ENCODE measurements around the gene PRELID3B. TPM values are rescaled to one million over a fixed set of nuclear protein-coding genes. Genes with fewer than 3 reads are reported as not detected.

The PRELID3B gene
- total RNA-seq, 4 donors from 2014 or later, result 35.1 to 60.8 (median 40.0) TPM

- TF ChIP-seq EP300 (IDR thresholded peaks at IDR 0.05), result no peak
- no peak for TF ChIP-seq POLR2AphosphoS5 (IDR thresholded peaks at IDR 0.05)
- no peak for TF ChIP-seq CTCF (IDR thresholded peaks at IDR 0.05)
- no peak for TF ChIP-seq POLR2A (IDR thresholded peaks at IDR 0.05)
- Histone ChIP-seq H3K4me1 (peaks cover 0 to 13% (median 6%) of the 10 kb centered on the region in 3 donors), H3K27me3 (no peaks in the 10 kb centered on the region), H3K4me3 (no peak overlapping the region), H3K27ac (peak overlapping the region in 3 of 4 donors; percentile 19 to 45 (median 20)), H3K36me3 (no peaks in the 10 kb centered on the region), H3K9me3 (no peaks in the 10 kb centered on the region)
- ATAC-seq, result no peak
- 64 to 65% methylated on average over 6 to 10 of the region's 17 CpGs for WGBS, 2 donors (ENCODE audit: low coverage in 1 of 2)
These were observed 31.4 kb downstream of the PRELID3B start for GRCh38 chr20:59010995-59011873.

GRCh38 chr20:59010321-59010994 lies 32.1 kb downstream of the PRELID3B start:
- no peaks in the 10 kb centered on the region for H3K9me3 ChIP-seq
- H3K27me3 ChIP-seq, result no peaks in the 10 kb centered on the region
- H3K4me1 ChIP-seq, result peaks cover 0 to 20% (median 13%) of the 10 kb centered on the region in 3 donors
- 58 to 79% methylated on average over 4 of the region's 8 CpGs for WGBS, 2 donors (ENCODE audit: low coverage in 1 of 2)
- H3K27ac ChIP-seq, result peak overlapping the region in 3 of 4 donors; percentile 26 to 35 (median 29)
- no peaks in the 10 kb centered on the region for H3K36me3 ChIP-seq
- TF ChIP-seq POLR2AphosphoS5 (IDR thresholded peaks at IDR 0.05), result no peak
- no peak for TF ChIP-seq CTCF (IDR thresholded peaks at IDR 0.05)
- ATAC-seq, result no peak
- H3K4me3 ChIP-seq, result no peak overlapping the region

- no peak overlapping the region for H3K4me3 ChIP-seq
- H3K27ac ChIP-seq, result no peak overlapping the region
- H3K27me3 ChIP-seq, result no peaks in the 10 kb centered on the region
- peaks cover 0 to 7% of the 10 kb centered on the region in 2 donors for H3K36me3 ChIP-seq
- no peaks in the 10 kb centered on the region for H3K9me3 ChIP-seq
- peaks cover 0 to 37% (median 28%) of the 10 kb centered on the region in 3 donors for H3K4me1 ChIP-seq
- TF ChIP-seq EP300 (IDR thresholded peaks at IDR 0.05) (no peak), CTCF (IDR thresholded peaks at IDR 0.05) (no peak), POLR2AphosphoS5 (IDR thresholded peaks at IDR 0.05) (no peak), POLR2A (IDR thresholded peaks at IDR 0.05) (no peak)
- WGBS, 2 donors (ENCODE audit: low coverage in 1 of 2), result 64 to 80% methylated on average over 1 to 5 of the region's 8 CpGs
- ATAC-seq, result no peak
These were observed 33.8 kb downstream of the PRELID3B start for GRCh38 chr20:59008715-59009336.

GRCh38 chr20:59007665-59008511 lies 34.7 kb downstream of the PRELID3B start:
- Histone ChIP-seq H3K36me3 (peaks cover 0 to 17% of the 10 kb centered on the region in 2 donors), H3K9me3 (no peaks in the 10 kb centered on the region), H3K27ac (peak overlapping the region; percentile 47 to 91 (median 88)), H3K27me3 (no peaks in the 10 kb centered on the region), H3K4me1 (peaks cover 0 to 46% (median 28%) of the 10 kb centered on the region in 3 donors), H3K4me3 (peak overlapping the region; percentile 73 to 91)
- TF ChIP-seq CTCF (IDR thresholded peaks at IDR 0.05) (no peak), POLR2AphosphoS5 (IDR thresholded peaks at IDR 0.05) (no peak), EP300 (IDR thresholded peaks at IDR 0.05) (no peak), POLR2A (IDR thresholded peaks at IDR 0.05) (no peak)
- 94% methylated on average over 5 to 8 of the region's 24 CpGs for WGBS, 2 donors (ENCODE audit: low coverage in 1 of 2)
- ATAC-seq, result no peak

Measured in gastroesophageal sphincter (tissue), 4 donors.